GM10266 (cell line): ENCODE measurements around the gene MAZ.

Experiments used
- DNase-seq: peaks from one replicate; pipeline ENCODE4 v3.0.0; 2012; ENCODE audit errors: extremely low spot score
- TF ChIP-seq, protein P1 (sequence below): IDR thresholded peaks from 2 replicates; pipeline ENCODE4 v1.5.1; 2012; ENCODE audit warnings: mild to moderate bottlenecking, low read depth; ENCODE audit not compliant: control insufficient read depth, insufficient read depth; ENCODE audit errors: missing control alignments

The MAZ gene

DNA sequence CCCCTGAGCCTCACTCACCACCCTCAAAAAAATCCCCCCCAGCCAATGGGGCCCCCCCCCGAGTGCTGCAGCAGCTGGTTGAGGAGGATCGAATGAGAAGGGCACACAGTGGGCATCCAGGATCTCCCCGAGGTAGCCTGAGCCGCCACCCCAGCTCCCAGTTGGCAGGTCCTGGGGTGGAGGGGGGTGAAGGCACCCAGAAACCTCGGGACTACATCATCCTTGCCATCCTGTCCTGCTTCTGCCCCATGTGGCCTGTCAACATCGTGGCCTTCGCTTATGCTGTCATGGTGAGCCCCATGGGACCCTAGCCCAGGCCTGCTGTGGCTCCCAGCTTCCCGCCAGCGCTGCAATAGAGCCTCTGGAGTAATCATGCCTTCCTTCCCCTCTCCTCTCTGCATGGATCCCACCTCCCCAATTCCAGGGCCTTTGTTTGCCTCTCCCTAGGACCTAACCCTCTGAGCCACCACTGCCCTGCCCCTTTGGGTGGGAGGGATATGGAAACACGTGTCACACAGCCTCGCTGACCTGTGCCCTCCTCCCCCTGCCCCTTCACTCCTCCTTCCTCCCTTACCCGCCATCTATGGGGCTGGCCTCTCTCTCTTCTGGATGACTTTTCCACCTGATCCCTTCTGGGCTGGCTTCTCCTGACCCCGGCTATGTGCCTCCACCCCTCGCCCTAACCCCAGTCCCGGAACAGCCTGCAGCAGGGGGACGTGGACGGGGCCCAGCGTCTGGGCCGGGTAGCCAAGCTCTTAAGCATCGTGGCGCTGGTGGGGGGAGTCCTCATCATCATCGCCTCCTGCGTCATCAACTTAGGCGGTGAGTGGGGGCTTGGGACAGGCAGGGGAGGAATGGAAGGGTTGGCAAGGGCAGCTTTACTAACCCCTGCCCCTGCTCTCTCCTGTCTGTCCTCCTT is 7.6 kb downstream of the MAZ start:
- no peak for DNase-seq
- TF ChIP-seq, protein P1, sequence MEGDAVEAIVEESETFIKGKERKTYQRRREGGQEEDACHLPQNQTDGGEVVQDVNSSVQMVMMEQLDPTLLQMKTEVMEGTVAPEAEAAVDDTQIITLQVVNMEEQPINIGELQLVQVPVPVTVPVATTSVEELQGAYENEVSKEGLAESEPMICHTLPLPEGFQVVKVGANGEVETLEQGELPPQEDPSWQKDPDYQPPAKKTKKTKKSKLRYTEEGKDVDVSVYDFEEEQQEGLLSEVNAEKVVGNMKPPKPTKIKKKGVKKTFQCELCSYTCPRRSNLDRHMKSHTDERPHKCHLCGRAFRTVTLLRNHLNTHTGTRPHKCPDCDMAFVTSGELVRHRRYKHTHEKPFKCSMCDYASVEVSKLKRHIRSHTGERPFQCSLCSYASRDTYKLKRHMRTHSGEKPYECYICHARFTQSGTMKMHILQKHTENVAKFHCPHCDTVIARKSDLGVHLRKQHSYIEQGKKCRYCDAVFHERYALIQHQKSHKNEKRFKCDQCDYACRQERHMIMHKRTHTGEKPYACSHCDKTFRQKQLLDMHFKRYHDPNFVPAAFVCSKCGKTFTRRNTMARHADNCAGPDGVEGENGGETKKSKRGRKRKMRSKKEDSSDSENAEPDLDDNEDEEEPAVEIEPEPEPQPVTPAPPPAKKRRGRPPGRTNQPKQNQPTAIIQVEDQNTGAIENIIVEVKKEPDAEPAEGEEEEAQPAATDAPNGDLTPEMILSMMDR: no peak

GRCh38 chr16:29814592-29814991 is 8.3 kb downstream of the MAZ start:
- no peak for DNase-seq
- TF ChIP-seq, protein P1: no peak

DNA sequence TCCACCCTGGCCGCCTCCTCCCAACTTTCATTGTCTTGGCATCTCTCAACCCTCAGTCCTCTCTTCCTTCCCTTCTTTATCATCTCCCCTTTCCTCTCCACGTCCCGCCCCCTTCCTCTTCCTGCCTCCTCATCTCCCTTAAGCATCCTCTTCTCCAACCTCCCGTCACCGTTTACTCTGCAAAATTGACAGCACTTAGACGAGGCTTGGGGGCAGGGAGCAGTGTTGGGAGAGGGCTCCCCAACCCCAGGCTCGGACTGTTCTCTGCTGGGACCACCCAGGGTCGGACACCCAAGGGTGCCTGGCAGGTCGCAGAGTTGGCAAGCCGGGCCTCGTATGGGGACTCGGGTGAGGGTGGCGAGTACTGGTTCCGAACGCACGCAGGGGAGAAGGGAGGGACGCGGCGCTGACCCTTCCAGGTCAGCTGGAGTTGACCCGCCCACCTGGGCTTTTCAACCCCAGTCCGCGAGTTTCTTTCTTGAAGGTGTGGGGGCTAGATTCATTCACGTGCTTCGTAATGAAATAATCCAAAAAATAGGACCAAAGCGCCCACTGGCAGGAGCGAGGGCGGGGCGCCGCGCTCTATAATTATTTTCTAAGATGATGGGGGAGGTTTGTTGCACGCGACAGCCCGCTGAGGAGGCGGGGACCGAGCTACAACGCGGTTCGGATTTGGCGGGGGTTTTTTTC is 8.8 kb downstream of the MAZ start:
- TF ChIP-seq, protein P1: no peak
- DNase-seq: no peak

GRCh38 chr16:29815793-29816693 is 9.7 kb downstream of the MAZ start, which contains the start of gene PAGR1:
TSS of gene PAGR1 (plus strand) at chr16:29816152. CDS start at chr16:29816526, 374 bp downstream.
- DNase-seq: peak; percentile 93
- TF ChIP-seq, protein P1: peak; percentile 87

GRCh38 chr16:29816694-29817441 is 10.5 kb downstream of the MAZ start:
- DNase-seq: peak; percentile 50
- TF ChIP-seq, protein P1: peak; percentile 13

DNA sequence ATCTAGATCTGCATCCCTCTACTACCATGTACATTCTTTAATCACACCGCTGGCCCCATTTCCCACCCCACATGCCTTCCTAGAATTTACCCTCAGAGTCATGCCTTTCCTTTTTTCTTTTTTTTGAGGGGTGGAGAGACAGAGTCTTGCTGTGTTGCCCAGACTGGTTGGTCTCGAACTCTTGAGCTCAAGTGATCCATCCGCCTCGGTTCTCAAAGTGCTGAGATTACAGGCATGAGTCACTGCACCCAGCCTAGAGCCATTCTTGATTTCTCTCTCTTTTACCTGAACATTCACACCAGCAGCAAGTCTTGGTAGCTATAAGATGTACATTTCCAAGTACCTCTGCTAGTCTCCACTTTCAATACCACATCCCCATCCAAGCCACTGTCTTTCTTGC is 11.8 kb downstream of the MAZ start:
- TF ChIP-seq, protein P1: no peak
- DNase-seq: no peak
